Neutrophil (primary cell): ENCODE results near the gene ZBTB7A.

Experiments used
- H3K27ac ChIP-seq: fragments of 200-600 bp; sonication (generic); 2 replicates; pipeline ENCODE4 v1.5.1; 2016; ENCODE audit warnings: mild to moderate bottlenecking, moderate library complexity
- H3K27me3 ChIP-seq: fragments of 200-600 bp; sonication (generic); 2 replicates; pipeline ENCODE4 v1.6.0; 2016; ENCODE audit warnings: mild to moderate bottlenecking
- H3K36me3 ChIP-seq: fragments of 200-600 bp; sonication (generic); 2 replicates; pipeline ENCODE4 v1.5.1; 2017
- H3K4me1 ChIP-seq, 2 experiments: fragments of 200-600 bp in 1 of 2; sonication (generic) in 1 of 2; 1 replicate in 1 of 2; 2 replicates in 1 of 2; pipeline versions ENCODE4 v1.5.1 to v1.6.1; 2013 to 2016; ENCODE audit warnings: low read depth in 1 of 2, low read length in 1 of 2, mild to moderate bottlenecking in 1 of 2, moderate library complexity in 1 of 2; ENCODE audit not compliant: control insufficient read depth in 1 of 2, insufficient read depth in 1 of 2
- H3K4me3 ChIP-seq, 2 experiments: fragments of 200-600 bp in 1 of 2; sonication (generic) in 1 of 2; 1 replicate in 1 of 2; 2 replicates in 1 of 2; pipeline ENCODE4 v1.5.1; 2013 to 2016; ENCODE audit warnings: low read depth in 1 of 2, low read length in 1 of 2, mild to moderate bottlenecking in 1 of 2, moderate library complexity in 1 of 2
- H3K9me3 ChIP-seq: fragments of 200-600 bp; sonication (generic); 2 replicates; pipeline ENCODE4 v1.5.1; 2016
- CTCF ChIP-seq: fragments of 200-600 bp; sonication (generic); IDR thresholded peaks from 2 replicates; pipeline ENCODE4 v1.5.1; 2016; ENCODE audit warnings: antibody characterized with exemption

ZBTB7A gene

DNA sequence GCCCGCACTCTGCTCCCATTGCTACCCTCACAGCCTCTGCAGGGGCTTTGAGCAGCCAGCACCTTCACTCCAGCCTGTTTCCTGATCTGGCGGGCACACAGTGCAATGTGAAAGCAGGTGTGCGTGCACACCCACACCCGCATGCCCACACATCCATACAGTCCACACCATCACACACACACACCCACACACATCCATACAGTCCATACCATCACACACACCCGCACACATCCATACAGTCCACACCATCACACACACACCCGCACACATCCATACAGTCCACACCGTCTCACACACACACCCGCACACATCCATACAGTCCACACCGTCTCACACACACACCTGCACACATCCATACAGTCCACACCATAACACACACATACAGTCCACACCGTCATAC is 31.1 kb downstream of the ZBTB7A start:
- Histone ChIP-seq H3K27me3 (no peaks in the 10 kb centered on the region), H3K36me3 (peaks cover 89% of the 10 kb centered on the region), H3K4me3 (no peak overlapping the region), H3K27ac (no peak overlapping the region), H3K9me3 (no peaks in the 10 kb centered on the region), H3K4me1 (peaks cover 0 to 4% of the 10 kb centered on the region in 2 experiments)
- TF ChIP-seq CTCF: no peak

DNA sequence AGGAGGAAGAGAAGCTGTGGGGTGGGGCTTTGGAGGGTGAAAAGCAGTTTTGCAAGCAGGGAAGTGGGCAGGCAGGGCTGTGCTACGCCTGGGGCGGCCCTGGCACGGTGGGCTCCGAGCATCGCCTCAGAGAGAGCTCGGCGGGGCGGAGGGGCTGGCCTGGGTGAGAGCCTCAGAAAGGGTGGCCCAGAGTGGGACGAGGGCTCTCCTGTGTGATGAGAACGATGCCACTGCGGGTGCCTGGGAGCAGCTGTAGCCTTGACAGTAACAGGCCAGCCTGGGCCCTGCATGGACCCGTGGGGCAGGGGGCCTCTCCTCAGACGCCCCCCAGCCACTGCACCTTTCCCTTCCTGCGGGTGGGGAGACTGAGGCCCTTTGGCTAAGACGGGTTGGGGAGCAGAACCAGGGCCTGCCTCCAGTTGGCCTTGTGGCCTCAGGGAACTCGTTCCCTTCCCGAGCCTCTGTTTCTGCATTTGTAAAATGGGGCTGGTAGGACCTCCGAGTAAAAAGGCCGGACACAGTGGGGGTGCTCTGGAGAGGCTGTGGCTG is 31.6 kb downstream of the ZBTB7A start:
- Histone ChIP-seq H3K27ac (peak overlapping the region; percentile 27), H3K4me1 (peaks cover 0 to 4% of the 10 kb centered on the region in 2 experiments), H3K4me3 (no peak overlapping the region), H3K9me3 (no peaks in the 10 kb centered on the region), H3K36me3 (peaks cover 87% of the 10 kb centered on the region), H3K27me3 (no peaks in the 10 kb centered on the region)
- TF ChIP-seq CTCF: no peak

- Histone ChIP-seq H3K36me3 (peaks cover 94% of the 10 kb centered on the region), H3K4me3 (no peak overlapping the region), H3K9me3 (no peaks in the 10 kb centered on the region), H3K4me1 (peaks cover 0 to 4% of the 10 kb centered on the region in 2 experiments), H3K27me3 (no peaks in the 10 kb centered on the region), H3K27ac (peak overlapping the region; percentile 27)
- TF ChIP-seq CTCF: no peak
These were observed 32.4 kb downstream of the ZBTB7A start for GRCh38 chr19:4034048-4035017.

- no peak for TF ChIP-seq CTCF
- Histone ChIP-seq H3K9me3 (no peaks in the 10 kb centered on the region), H3K27ac (no peak overlapping the region), H3K4me1 (peaks cover 0 to 4% of the 10 kb centered on the region in 2 experiments), H3K4me3 (no peak overlapping the region), H3K36me3 (peaks cover 96% of the 10 kb centered on the region), H3K27me3 (no peaks in the 10 kb centered on the region)
These were observed 33.4 kb downstream of the ZBTB7A start for GRCh38 chr19:4033028-4033956.

DNA sequence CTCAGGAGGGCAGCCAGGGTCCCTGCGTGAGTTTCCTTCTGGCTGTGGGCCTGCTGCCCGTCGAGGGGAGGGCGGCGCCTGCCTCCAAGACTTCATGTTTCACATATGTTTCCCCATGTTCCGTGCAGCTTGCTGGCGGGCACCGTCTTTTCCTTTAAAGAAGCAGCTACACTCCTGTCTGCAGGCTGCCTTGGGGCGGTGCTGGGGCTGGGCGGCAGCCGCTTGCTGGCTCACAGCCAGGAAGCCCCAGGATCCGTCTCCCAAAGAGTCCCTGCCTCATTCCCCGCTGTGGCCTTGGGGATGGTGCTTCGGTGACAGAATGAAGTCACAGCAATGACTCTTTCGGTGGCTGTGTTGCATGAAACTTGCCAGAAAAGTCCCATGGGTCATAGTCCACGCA is 34.3 kb downstream of the ZBTB7A start:
- no peak overlapping the region for H3K27ac ChIP-seq
- H3K4me3 ChIP-seq: no peak overlapping the region
- no peaks in the 10 kb centered on the region for H3K27me3 ChIP-seq
- no peaks in the 10 kb centered on the region for H3K9me3 ChIP-seq
- TF ChIP-seq CTCF: no peak
- H3K36me3 ChIP-seq: peaks cover 93% of the 10 kb centered on the region
- H3K4me1 ChIP-seq: peaks cover 0 to 4% of the 10 kb centered on the region in 2 experiments
